PC-3 (cell line): Measurements from ENCODE around the gene DIP2B. TPM values are rescaled to one million over a fixed set of nuclear protein-coding genes. Genes with fewer than 3 reads are reported as not detected.

Experiments used
- ATAC-seq: fragments of 200-7000 bp; cut with Tn5 transposase; 2 replicates; pipeline ENCODE4 v1.9.1; 2020; ENCODE audit warnings: mild to moderate bottlenecking, moderate library complexity
- BruUV-seq: library from RNA; stranded (reverse); fragments of 400-500 nt; replicated peaks from 2 replicates; lab custom pipeline; 2021; lab: Mats Ljungman, UMichigan
- CTCF ChIA-PET: fragments of 300-600 bp; sonication (Branson Sonifier 250); formaldehyde crosslinking; loops from one replicate; lab custom pipeline; 2022; ENCODE audit warnings: antibody characterized with exemption; lab: Charles Lee
- POLR2A ChIA-PET: fragments of 300-600 bp; sonication (Branson Sonifier 250); formaldehyde crosslinking; loops from one replicate; lab custom pipeline; 2022; ENCODE audit warnings: antibody characterized with exemption; ENCODE audit not compliant: unreplicated experiment; lab: Charles Lee
- DNase-seq: peaks from one replicate; pipeline ENCODE4 v3.0.0-alpha.2; 2015
- H2AFZ ChIP-seq: fragments of 300-600 bp; sonication (generic); 2 replicates; pipeline ENCODE4 v1.6.0; 2016; ENCODE audit warnings: antibody characterized with exemption, low read length
- H3F3A ChIP-seq: fragments of 300-600 bp; sonication (generic); one replicate; pipeline ENCODE4 v1.6.0; 2017; ENCODE audit warnings: antibody characterized with exemption, low read length, control low read depth, mild to moderate bottlenecking; ENCODE audit not compliant: unreplicated experiment
- H3K27ac ChIP-seq: fragments of 300-600 bp; sonication (generic); 2 replicates; pipeline ENCODE4 v1.5.1; 2016; ENCODE audit warnings: mild to moderate bottlenecking, low read length
- H3K27me3 ChIP-seq: fragments of 300-600 bp; sonication (generic); 2 replicates; pipeline ENCODE4 v1.6.1; 2016; ENCODE audit warnings: low read length, mixed read lengths
- H3K36me3 ChIP-seq: fragments of 300-600 bp; sonication (generic); 2 replicates; pipeline ENCODE4 v1.6.1; 2016; ENCODE audit warnings: low read depth, mixed run types, low read length, mixed read lengths
- H3K4me1 ChIP-seq: fragments of 300-600 bp; sonication (generic); 2 replicates; pipeline ENCODE4 v1.5.1; 2016; ENCODE audit warnings: low read length; ENCODE audit not compliant: insufficient read depth
- H3K4me2 ChIP-seq: fragments of 300-600 bp; sonication (generic); 2 replicates; pipeline ENCODE4 v1.6.0; 2016; ENCODE audit warnings: low read length
- H3K4me3 ChIP-seq: fragments of 300-600 bp; sonication (generic); 2 replicates; pipeline ENCODE4 v1.5.1; 2016; ENCODE audit warnings: mild to moderate bottlenecking, low read length, mixed read lengths
- H3K79me2 ChIP-seq: fragments of 300-600 bp; sonication (generic); 2 replicates; pipeline ENCODE4 v1.6.1; 2017; ENCODE audit warnings: low read length, mixed read lengths
- H3K9ac ChIP-seq: fragments of 300-600 bp; sonication (generic); 2 replicates; pipeline ENCODE4 v1.6.0; 2016; ENCODE audit warnings: mild to moderate bottlenecking, low read length
- H3K9me2 ChIP-seq: fragments of 300-600 bp; sonication (generic); replicated peaks from 2 replicates; pipeline ENCODE4 v1.6.1; 2016; ENCODE audit warnings: mixed run types, low read length, mixed read lengths
- H3K9me3 ChIP-seq: fragments of 300-600 bp; sonication (generic); 2 replicates; pipeline ENCODE4 v1.6.1; 2016; ENCODE audit warnings: low read length, mixed read lengths
- H4K20me1 ChIP-seq: fragments of 300-600 bp; sonication (generic); 2 replicates; pipeline ENCODE4 v1.6.1; 2016; ENCODE audit warnings: low read length, mixed read lengths
- CTCF ChIP-seq: fragments of 300-600 bp; sonication (generic); conservative IDR thresholded peaks from 2 replicates; pipeline ENCODE4 v1.5.1; 2017; ENCODE audit warnings: antibody characterized with exemption, low read depth, mild to moderate bottlenecking, low read length
- EZH2 ChIP-seq: fragments of 300-600 bp; sonication (generic); IDR thresholded peaks from one replicate; pipeline ENCODE4 v1.6.1; 2017; ENCODE audit warnings: antibody characterized with exemption, mild to moderate bottlenecking, low read length; ENCODE audit not compliant: unreplicated experiment
- EZH2phosphoT487 ChIP-seq: fragments of 300-600 bp; sonication (generic); IDR thresholded peaks from 2 replicates; pipeline ENCODE4 v1.6.1; 2018; ENCODE audit warnings: mild to moderate bottlenecking, antibody characterized with exemption, low read length, borderline replicate concordance
- intact Hi-C: fragments of 100-400 bp; cut with micrococcal nuclease; formaldehyde crosslinking; loops from 2 replicates; pipeline ENCODE4 v1.9.0; 2023
- total RNA-seq: library from RNA; depleted of rRNA; stranded (reverse); fragments of >200 nt; gene quantifications from 2 replicates; pipeline ENCODE4 v1.2.3, GENCODE V29; 2014

The DIP2B gene
- total RNA-seq, 1 experiment from 2014 or later, result 36.3 TPM

GRCh38 chr12:50621399-50622300, 116.9 kb downstream of the DIP2B start:
- H3K9ac ChIP-seq, result no peak overlapping the region
- H3K9me3 ChIP-seq, result no peaks in the 10 kb centered on the region
- H3K4me1 ChIP-seq, result peaks cover 46% of the 10 kb centered on the region
- H3K9me2 ChIP-seq, result no peaks in the 10 kb centered on the region
- no peak for DNase-seq
- no peaks in the 10 kb centered on the region for H3F3A ChIP-seq
- peak overlapping the region; percentile 70 for H3K27ac ChIP-seq
- intact Hi-C loops, result no loop called here
- no peak overlapping the region for H2AFZ ChIP-seq
- no peak overlapping the region; the same call in 1 of the 2 replicates for H3K4me2 ChIP-seq
- H3K36me3 ChIP-seq, result peaks cover 10% of the 10 kb centered on the region; the same call in 1 of the 2 replicates
- no peaks in the 10 kb centered on the region for H3K27me3 ChIP-seq
- CTCF ChIA-PET, result interaction anchor here (0.6 kb wide), 1 partner anchor 85 kb away, joined by 4 read pairs; no protein-coding TSS in a partner anchor
- POLR2A ChIA-PET, result no interaction called here
- TF ChIP-seq EZH2phosphoT487, result no peak
- TF ChIP-seq CTCF, result no peak
- TF ChIP-seq EZH2, result no peak
- no TSS peak for BruUV-seq
- H3K4me3 ChIP-seq, result no peak overlapping the region
- H4K20me1 ChIP-seq, result no peaks in the 10 kb centered on the region
- peaks cover 90% of the 10 kb centered on the region for H3K79me2 ChIP-seq
- ATAC-seq, result no peak

GRCh38 chr12:50625029-50625925, 120.5 kb downstream of the DIP2B start:
- ChIA-PET POLR2A (no interaction called here), CTCF (no interaction called here)
- DNase-seq (no peak), ATAC-seq (no peak)
- TF ChIP-seq CTCF, result no peak
- TF ChIP-seq EZH2phosphoT487, result no peak
- no peak for TF ChIP-seq EZH2
- intact Hi-C loops, result no loop called here
- H3K9ac ChIP-seq, result no peak overlapping the region
- H2AFZ ChIP-seq, result no peak overlapping the region
- H3K36me3 ChIP-seq, result peaks cover 17% of the 10 kb centered on the region
- H3K4me2 ChIP-seq, result no peak overlapping the region
- H3K79me2 ChIP-seq, result peaks cover 61% of the 10 kb centered on the region
- peaks cover 26% of the 10 kb centered on the region for H3K4me1 ChIP-seq
- no peak overlapping the region for H3K27ac ChIP-seq
- H3K4me3 ChIP-seq, result no peak overlapping the region
- H3K9me3 ChIP-seq, result no peaks in the 10 kb centered on the region
- BruUV-seq, result no TSS peak
- H3F3A ChIP-seq, result no peaks in the 10 kb centered on the region
- H3K9me2 ChIP-seq, result no peaks in the 10 kb centered on the region
- no peaks in the 10 kb centered on the region for H3K27me3 ChIP-seq
- no peaks in the 10 kb centered on the region for H4K20me1 ChIP-seq
